Measurements from ENCODE around the gene BHMT2. TPM values are rescaled to one million over a fixed set of nuclear protein-coding genes. Genes with fewer than 3 reads are reported as not detected.
A peak's percentile ranks its signal among the peaks of the same experiment; 100 is the strongest.

The BHMT2 gene
- polyA plus RNA-seq, 1 of the 3 experiments (the other 2 are of a cell fraction) = not detected

- Histone ChIP-seq H3F3A (replicated peaks; ENCODE audit: insufficient read depth) (no peaks in the 10 kb centered on the region), H3K4me3 (ENCODE audit: low read depth in 2 of 2, low read length in 1 of 2) (no peak overlapping the region), H3K36me3 (replicated peaks in 1 of 2; ENCODE audit: control insufficient read depth in 1 of 2, insufficient read depth in 2 of 2, low read length in 1 of 2) (no peaks in the 10 kb centered on the region), H4K20me1 (ENCODE audit: insufficient read depth) (no peaks in the 10 kb centered on the region), H3K4me2 (no peak overlapping the region), H3K9ac (no peak overlapping the region), H3K9me2 (no peaks in the 10 kb centered on the region), H2AFZ (ENCODE audit: low read depth) (no peak overlapping the region), H3K27me3 (ENCODE audit: insufficient read depth) (no peaks in the 10 kb centered on the region; the same call in 1 of the 2 replicates), H3K79me2 (ENCODE audit: insufficient read depth) (no peaks in the 10 kb centered on the region), H3K9me3 (no peaks in the 10 kb centered on the region), H3K27ac (ENCODE audit: low read depth in 2 of 2, low read length in 1 of 2) (no peak overlapping the region), H3K4me1 (ENCODE audit: control insufficient read depth in 1 of 2, insufficient read depth in 2 of 2, low read depth in 1 of 2, low read length in 1 of 2) (peaks cover 0 to 9% of the 10 kb centered on the region in 2 experiments; a peak in 2 of 4 replicates)
- POLR2A ChIA-PET = no interaction called here
- DNase-seq = no peak
- TF ChIP-seq CTCF (IDR thresholded peaks at IDR 0.05) (no peak), GATA2 (CRISPR knock-in tag; IDR thresholded peaks at IDR 0.05) (no peak), MAX (IDR thresholded peaks at IDR 0.05; ENCODE audit: low read depth) (no peak), TAF1 (IDR thresholded peaks at IDR 0.05; ENCODE audit: borderline replicate concordance, low read depth, low read length) (no peak), NFIC (IDR thresholded peaks at IDR 0.05; ENCODE audit: borderline replicate concordance) (no peak), RFX5 (IDR thresholded peaks at IDR 0.05; ENCODE audit: low read length) (no peak), SIN3A (IDR thresholded peaks at IDR 0.05; ENCODE audit: borderline replicate concordance, low read depth, low read length) (no peak), EP300 (IDR thresholded peaks at IDR 0.05; ENCODE audit: borderline replicate concordance in 1 of 2, low read depth in 1 of 2, low read length in 1 of 2) (no peak), GABPA (IDR thresholded peaks at IDR 0.05; ENCODE audit: low read depth) (no peak), CHD2 (IDR thresholded peaks at IDR 0.05; ENCODE audit: low read length, partially characterized antibody) (no peak)
- TF ChIP-seq, protein P1, sequence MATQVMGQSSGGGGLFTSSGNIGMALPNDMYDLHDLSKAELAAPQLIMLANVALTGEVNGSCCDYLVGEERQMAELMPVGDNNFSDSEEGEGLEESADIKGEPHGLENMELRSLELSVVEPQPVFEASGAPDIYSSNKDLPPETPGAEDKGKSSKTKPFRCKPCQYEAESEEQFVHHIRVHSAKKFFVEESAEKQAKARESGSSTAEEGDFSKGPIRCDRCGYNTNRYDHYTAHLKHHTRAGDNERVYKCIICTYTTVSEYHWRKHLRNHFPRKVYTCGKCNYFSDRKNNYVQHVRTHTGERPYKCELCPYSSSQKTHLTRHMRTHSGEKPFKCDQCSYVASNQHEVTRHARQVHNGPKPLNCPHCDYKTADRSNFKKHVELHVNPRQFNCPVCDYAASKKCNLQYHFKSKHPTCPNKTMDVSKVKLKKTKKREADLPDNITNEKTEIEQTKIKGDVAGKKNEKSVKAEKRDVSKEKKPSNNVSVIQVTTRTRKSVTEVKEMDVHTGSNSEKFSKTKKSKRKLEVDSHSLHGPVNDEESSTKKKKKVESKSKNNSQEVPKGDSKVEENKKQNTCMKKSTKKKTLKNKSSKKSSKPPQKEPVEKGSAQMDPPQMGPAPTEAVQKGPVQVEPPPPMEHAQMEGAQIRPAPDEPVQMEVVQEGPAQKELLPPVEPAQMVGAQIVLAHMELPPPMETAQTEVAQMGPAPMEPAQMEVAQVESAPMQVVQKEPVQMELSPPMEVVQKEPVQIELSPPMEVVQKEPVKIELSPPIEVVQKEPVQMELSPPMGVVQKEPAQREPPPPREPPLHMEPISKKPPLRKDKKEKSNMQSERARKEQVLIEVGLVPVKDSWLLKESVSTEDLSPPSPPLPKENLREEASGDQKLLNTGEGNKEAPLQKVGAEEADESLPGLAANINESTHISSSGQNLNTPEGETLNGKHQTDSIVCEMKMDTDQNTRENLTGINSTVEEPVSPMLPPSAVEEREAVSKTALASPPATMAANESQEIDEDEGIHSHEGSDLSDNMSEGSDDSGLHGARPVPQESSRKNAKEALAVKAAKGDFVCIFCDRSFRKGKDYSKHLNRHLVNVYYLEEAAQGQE (IDR thresholded peaks at IDR 0.05; ENCODE audit: low read depth, low read length) = no peak
- CTCF ChIA-PET = interaction anchor here (1.3 to 3.3 kb wide), 5 partner anchors 10 to 86 kb away, joined by 3 to 24 read pairs (median 10); no protein-coding TSS in a partner anchor
- WGBS (ENCODE audit: low lambda C conversion rate) = 78% methylated on average over 3 of the region's 3 CpGs
Measured at GRCh38 chr5:79047199-79047598, 22.4 kb upstream of the BHMT2 start.

GRCh38 chr5:79048437-79048836, 21.1 kb upstream of the BHMT2 start:
- Histone ChIP-seq H3K9me2 (no peaks in the 10 kb centered on the region), H3K27ac (ENCODE audit: low read depth in 2 of 2, low read length in 1 of 2) (peak overlapping the region in 1 of 2 experiments; percentile 51; a peak in 2 of 4 replicates), H3K4me2 (no peak overlapping the region), H4K20me1 (ENCODE audit: insufficient read depth) (no peaks in the 10 kb centered on the region), H3K27me3 (ENCODE audit: insufficient read depth) (no peaks in the 10 kb centered on the region; the same call in 1 of the 2 replicates), H3K9me3 (no peaks in the 10 kb centered on the region), H3F3A (replicated peaks; ENCODE audit: insufficient read depth) (no peaks in the 10 kb centered on the region), H3K36me3 (replicated peaks in 1 of 2; ENCODE audit: control insufficient read depth in 1 of 2, insufficient read depth in 2 of 2, low read length in 1 of 2) (no peaks in the 10 kb centered on the region), H3K79me2 (ENCODE audit: insufficient read depth) (no peaks in the 10 kb centered on the region), H3K4me3 (ENCODE audit: low read depth in 2 of 2, low read length in 1 of 2) (no peak overlapping the region), H3K9ac (no peak overlapping the region), H2AFZ (ENCODE audit: low read depth) (no peak overlapping the region), H3K4me1 (ENCODE audit: control insufficient read depth in 1 of 2, insufficient read depth in 2 of 2, low read depth in 1 of 2, low read length in 1 of 2) (peaks cover 0 to 9% of the 10 kb centered on the region in 2 experiments; a peak in 2 of 4 replicates)
- TF ChIP-seq USF1 (IDR thresholded peaks at IDR 0.05; ENCODE audit: borderline replicate concordance, low read depth) (no peak), RCOR1 (IDR thresholded peaks at IDR 0.05; ENCODE audit: low read length) (0 out of 2 replicates have a peak, but pooled peaks have one; percentile 21), POLR2AphosphoS5 (IDR thresholded peaks at IDR 0.05; ENCODE audit: low read depth, low read length) (no peak)
- TF ChIP-seq, protein P2, sequence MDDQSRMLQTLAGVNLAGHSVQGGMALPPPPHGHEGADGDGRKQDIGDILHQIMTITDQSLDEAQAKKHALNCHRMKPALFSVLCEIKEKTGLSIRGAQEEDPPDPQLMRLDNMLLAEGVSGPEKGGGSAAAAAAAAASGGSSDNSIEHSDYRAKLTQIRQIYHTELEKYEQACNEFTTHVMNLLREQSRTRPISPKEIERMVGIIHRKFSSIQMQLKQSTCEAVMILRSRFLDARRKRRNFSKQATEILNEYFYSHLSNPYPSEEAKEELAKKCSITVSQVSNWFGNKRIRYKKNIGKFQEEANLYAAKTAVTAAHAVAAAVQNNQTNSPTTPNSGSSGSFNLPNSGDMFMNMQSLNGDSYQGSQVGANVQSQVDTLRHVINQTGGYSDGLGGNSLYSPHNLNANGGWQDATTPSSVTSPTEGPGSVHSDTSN (IDR thresholded peaks at IDR 0.05) = no peak
- POLR2A ChIA-PET = no interaction called here
- no peak for DNase-seq
- CTCF ChIA-PET = interaction anchor here (1.3 to 3.3 kb wide), 5 partner anchors 11 to 85 kb away, joined by 5 to 24 read pairs (median 10); no protein-coding TSS in a partner anchor

Measured in SK-N-SH (cell line).